ENCODE data around the gene RHBDD2. TPM values are rescaled to one million over a fixed set of nuclear protein-coding genes. Genes with fewer than 3 reads are reported as not detected.
"Not testable (repeated sequence)": the region's sequence is repeated elsewhere in the genome, so short reads cannot be mapped to it uniquely, and the experiment has no call there.

RHBDD2 gene
- 28.7 and 50.3 TPM in 2 replicates for total RNA-seq (ENCODE audit: low replicate concordance)

GRCh38 chr7:75878769-75879611 lies at the start of gene RHBDD2:
TSS of gene RHBDD2 (plus strand) at chr7:75879034. CDS start at chr7:75879083, 49 bp downstream.
- H3K4me3 ChIP-seq (ENCODE audit: low read depth, low read length), result peak within 1 kb of the TSS; percentile 78
- TF ChIP-seq, protein P1, sequence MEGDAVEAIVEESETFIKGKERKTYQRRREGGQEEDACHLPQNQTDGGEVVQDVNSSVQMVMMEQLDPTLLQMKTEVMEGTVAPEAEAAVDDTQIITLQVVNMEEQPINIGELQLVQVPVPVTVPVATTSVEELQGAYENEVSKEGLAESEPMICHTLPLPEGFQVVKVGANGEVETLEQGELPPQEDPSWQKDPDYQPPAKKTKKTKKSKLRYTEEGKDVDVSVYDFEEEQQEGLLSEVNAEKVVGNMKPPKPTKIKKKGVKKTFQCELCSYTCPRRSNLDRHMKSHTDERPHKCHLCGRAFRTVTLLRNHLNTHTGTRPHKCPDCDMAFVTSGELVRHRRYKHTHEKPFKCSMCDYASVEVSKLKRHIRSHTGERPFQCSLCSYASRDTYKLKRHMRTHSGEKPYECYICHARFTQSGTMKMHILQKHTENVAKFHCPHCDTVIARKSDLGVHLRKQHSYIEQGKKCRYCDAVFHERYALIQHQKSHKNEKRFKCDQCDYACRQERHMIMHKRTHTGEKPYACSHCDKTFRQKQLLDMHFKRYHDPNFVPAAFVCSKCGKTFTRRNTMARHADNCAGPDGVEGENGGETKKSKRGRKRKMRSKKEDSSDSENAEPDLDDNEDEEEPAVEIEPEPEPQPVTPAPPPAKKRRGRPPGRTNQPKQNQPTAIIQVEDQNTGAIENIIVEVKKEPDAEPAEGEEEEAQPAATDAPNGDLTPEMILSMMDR (IDR thresholded peaks at IDR 0.05; ENCODE audit: insufficient read depth, low read length), result no peak
- peak; percentile 90 for DNase-seq (ENCODE audit: low read depth)

GRCh38 chr7:75829656-75830055 lies 49.2 kb upstream of the RHBDD2 start:
- H3K4me3 ChIP-seq (ENCODE audit: low read depth, low read length), result not testable (repeated sequence)
- DNase-seq (ENCODE audit: low read depth), result peak; percentile 21

GRCh38 chr7:75830978-75831377 lies 47.9 kb upstream of the RHBDD2 start:
- TF ChIP-seq, protein P1 (IDR thresholded peaks at IDR 0.05; ENCODE audit: insufficient read depth, low read length), result no peak
- no peak for DNase-seq (ENCODE audit: low read depth)
- H3K4me3 ChIP-seq (ENCODE audit: low read depth, low read length), result no peak overlapping the region

GRCh38 chr7:75833662-75834061 lies 45.2 kb upstream of the RHBDD2 start:
- not testable (repeated sequence) for DNase-seq (ENCODE audit: low read depth); H3K4me3 ChIP-seq (ENCODE audit: low read depth, low read length)

DNA sequence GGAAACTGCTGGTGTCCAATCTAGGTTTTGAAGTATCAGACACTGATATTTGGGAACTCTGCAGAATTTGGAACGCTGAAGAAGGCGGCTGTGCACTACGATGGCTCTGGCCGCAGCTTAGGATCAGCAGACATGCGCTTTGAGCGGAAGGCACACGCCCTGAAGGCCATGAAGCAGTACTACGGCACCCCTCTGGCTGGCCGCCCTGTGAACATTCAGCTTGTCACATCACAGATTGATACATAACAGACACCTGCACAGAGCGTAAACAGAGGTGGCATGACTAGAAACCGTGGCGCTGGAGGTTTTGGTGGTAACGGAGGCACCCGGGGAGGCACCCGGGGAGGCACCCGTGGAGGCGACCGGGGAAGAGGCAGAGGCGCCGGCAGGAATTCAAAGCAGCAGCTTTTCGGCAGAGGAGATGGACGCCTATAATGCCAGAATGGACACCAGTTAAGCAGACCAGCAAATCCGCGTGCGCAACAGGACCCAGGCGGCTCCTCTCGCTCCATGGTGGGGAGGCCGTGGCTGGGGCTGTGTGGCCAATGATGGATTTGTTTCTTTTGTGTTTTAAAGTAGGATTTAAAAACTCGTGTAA lies 43.0 kb upstream of the RHBDD2 start:
- DNase-seq (ENCODE audit: low read depth), result no peak
- TF ChIP-seq, protein P1 (IDR thresholded peaks at IDR 0.05; ENCODE audit: insufficient read depth, low read length), result no peak
- H3K4me3 ChIP-seq (ENCODE audit: low read depth, low read length), result no peak overlapping the region

- no peak for DNase-seq (ENCODE audit: low read depth)
These were observed 42.0 kb upstream of the RHBDD2 start for GRCh38 chr7:75836798-75837197.

GRCh38 chr7:75838281-75838930 lies 40.4 kb upstream of the RHBDD2 start:
- DNase-seq (ENCODE audit: low read depth); H3K4me3 ChIP-seq (ENCODE audit: low read depth, low read length): not testable (repeated sequence)

More at GRCh38 chr7:75836798-75837197, 42.0 kb upstream of the RHBDD2 start:
- TF ChIP-seq, protein P1 (IDR thresholded peaks at IDR 0.05; ENCODE audit: insufficient read depth, low read length), result no peak
- no peak overlapping the region for H3K4me3 ChIP-seq (ENCODE audit: low read depth, low read length)

- H3K4me3 ChIP-seq (ENCODE audit: low read depth, low read length), result no peak overlapping the region
- no peak for DNase-seq (ENCODE audit: low read depth)
- TF ChIP-seq, protein P1 (IDR thresholded peaks at IDR 0.05; ENCODE audit: insufficient read depth, low read length), result no peak
These were observed 38.8 kb upstream of the RHBDD2 start for GRCh38 chr7:75840029-75840428.

Data from fibroblast of the aortic adventitia (primary cell).